Measurements from ENCODE around the gene ZNF444.
"Not testable (repeated sequence)": the region's sequence is repeated elsewhere in the genome, so short reads cannot be mapped to it uniquely, and the experiment has no call there.

The ZNF444 gene

GRCh38 chr19:56140583-56141416, at the start of gene ZNF444:
ZNF444 (plus strand) TSS chr19:56141287; CDS start chr19:56146912, 5,625 bp downstream.
- DNase-seq (ENCODE audit: low spot score): peak; percentile 99

DNA sequence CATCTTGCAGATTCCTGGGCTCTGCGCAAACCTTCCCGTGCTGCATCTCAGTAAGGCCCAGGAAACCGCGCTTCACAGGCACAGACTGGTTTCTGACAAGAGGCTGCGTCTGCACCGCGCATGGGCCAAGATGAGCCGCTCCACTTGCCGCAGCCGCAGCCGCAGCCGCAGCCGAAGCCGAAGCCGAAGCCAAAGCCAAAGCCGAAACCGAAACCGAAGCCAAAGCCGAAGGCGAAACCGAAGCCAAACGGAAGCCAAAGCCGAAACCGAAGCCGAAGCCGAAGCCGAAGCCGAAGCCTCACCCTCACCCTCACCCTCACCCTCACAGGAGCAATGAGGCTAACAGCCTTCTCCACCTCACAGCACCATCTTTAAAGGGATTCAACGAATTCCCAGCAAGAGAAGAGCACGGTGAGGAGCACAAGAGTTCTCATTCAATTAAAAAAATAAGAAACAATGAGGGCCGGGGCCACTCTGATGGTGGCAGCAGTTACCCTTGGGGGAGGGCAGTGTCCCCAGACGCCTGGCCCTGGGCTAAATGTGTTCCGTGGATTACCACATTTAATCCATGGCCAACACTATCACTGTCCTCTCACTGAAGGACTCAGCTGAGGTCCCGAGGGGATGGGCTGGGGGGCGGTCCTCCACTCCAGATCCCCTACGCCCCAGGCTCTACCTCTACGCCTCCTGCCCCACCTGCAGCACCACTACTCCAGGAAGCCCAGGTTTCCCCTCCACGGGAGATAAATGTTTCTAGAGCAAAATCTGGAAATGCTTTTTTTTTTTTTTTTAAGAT, 49.1 kb upstream of the ZNF444 start:
- DNase-seq (ENCODE audit: low spot score): no peak

DNA sequence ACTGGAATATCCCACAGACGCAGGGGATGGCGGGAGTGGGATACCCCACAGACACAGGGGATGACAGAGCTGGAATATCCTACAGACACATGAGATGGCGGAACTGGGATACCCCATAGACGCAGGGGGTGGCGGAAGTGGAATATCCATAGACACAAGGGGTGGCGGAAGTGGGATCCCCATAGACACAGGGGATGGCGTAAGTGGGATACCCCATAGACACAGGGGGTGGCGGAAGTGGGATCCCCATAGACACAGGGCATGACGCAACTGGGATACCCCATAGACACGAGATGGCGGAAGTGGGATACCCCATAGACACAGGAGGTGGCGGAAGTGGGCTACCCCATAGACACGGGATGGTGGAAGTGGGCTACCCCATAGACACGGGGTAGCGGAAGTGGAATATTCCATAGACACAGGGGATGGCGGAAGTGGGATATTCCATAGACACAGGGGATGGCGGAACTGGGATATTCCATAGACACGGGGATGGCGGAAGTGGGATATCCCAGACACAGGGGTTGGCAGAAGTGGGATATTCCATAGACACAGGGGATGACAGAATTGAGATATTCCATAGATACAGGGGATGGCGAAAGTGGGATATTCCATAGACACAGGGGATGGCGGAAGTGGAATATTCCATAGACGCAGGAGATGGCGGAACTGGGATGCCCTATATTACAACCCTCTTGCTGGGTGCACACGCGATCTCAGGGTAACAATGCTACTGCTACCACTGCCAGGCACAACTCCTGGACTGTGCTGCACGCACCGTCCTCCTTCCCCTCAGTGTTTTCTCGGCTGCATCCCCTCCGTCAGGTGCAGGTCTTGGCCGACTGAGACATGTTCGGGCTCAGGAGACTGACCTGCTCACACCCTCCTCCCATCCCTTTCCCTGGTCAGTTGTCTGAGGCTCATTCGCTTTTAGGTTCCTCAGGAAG, 48.1 kb upstream of the ZNF444 start:
- DNase-seq (ENCODE audit: low spot score): no peak

DNA sequence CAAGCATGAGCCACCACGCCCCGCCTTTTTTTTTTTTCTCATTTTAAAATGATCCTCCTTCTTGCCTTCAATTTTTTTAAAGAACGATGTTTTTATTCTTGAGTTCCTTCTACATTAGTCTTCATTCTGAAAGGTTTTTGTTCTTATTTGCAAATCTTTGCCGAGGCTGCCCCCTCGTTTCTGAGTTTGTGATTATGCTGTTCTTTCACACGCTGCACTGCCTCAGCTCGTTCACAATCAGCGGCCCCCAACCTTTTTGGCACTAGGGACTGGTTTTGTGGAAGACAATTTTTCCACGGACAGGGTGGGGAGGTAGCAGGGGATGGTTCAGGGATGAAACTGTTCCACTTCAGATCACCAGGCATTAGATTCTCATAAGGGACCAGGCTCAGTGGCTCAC, 46.6 kb upstream of the ZNF444 start:
- DNase-seq (ENCODE audit: low spot score): no peak

- no peak for DNase-seq (ENCODE audit: low spot score)
These were observed 44.4 kb upstream of the ZNF444 start for GRCh38 chr19:56096665-56097064.

- DNase-seq (ENCODE audit: low spot score): no peak
These were observed 43.8 kb upstream of the ZNF444 start for GRCh38 chr19:56097306-56097705.

- DNase-seq (ENCODE audit: low spot score): no peak
These were observed 43.3 kb upstream of the ZNF444 start for GRCh38 chr19:56097776-56098175.

- DNase-seq (ENCODE audit: low spot score): not testable (repeated sequence)
These were observed 42.9 kb upstream of the ZNF444 start for GRCh38 chr19:56098237-56098636.

GRCh38 chr19:56098731-56099568, 42.1 kb upstream of the ZNF444 start:
- no peak for DNase-seq (ENCODE audit: low spot score)

- no peak for DNase-seq (ENCODE audit: low spot score)
These were observed 41.2 kb upstream of the ZNF444 start for GRCh38 chr19:56099638-56100539.

DNA sequence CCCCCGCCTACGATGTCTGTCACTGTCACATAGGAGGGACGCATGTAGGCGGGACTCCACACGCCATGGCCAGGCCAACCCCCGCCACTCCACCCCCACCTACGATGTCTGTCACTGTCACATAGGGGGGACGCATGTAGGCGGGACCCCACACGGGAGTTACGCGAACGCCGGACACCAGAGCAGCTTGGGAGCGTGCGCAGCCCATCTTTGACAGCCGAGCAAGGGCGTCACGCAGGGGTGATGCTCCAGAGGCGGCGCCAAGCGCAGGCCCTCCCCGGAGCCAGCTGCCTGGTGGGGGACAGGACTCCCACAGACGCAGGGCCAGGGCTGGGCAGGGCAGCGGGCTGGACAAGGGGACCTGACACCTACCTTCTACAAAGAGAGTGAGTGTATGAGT, 40.0 kb upstream of the ZNF444 start:
- no peak for DNase-seq (ENCODE audit: low spot score)

GRCh38 chr19:56101746-56102535, 39.1 kb upstream of the ZNF444 start:
- DNase-seq (ENCODE audit: low spot score): no peak

DNA sequence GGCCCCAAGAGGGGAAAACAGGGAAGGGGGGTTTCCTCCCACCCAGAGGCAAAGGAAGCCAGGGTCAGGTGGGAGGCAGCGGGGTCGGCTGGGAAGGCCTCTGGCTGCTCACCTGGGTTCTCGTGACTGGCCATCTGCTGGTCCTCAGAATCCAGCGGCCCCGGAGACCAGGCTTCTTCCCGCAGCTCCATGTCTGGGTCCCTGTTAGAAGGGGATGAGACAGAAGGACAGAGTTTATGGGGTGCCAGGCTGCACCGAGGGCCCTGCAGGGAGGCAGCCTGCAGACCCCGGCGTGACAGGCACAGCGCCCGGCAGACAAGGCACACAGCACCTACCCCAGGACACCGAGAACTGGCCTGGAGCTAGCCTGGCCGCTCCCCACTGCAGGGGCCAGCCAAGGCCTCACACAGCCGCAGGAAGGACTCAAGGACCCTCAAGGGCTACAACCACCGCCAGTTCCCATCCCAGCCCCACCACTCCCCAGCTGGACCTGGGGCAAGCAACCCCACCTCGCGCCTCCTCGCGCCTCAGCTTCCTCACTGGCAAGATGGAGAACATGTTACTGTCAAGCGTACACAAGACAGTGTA, 38.0 kb upstream of the ZNF444 start:
- DNase-seq (ENCODE audit: low spot score): no peak

DNA sequence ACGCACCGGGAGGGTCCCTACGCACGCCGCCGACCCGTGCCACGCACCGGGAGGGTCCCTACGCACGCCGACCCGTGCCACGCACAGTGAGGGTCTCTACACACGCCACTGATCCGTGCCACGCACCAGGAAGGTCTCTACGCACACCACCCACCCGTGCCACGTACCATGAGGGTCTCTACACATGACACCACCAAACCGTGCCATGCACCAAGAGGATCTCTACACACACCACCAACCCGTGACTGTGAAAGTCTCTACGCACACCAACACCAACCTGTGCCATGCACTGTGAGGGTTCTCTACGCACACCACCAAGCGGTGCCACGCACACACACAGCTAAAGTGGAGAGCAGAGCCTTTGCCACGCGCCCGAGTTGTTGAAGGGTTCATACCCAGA, 36.7 kb upstream of the ZNF444 start:
- no peak for DNase-seq (ENCODE audit: low spot score)

- DNase-seq (ENCODE audit: low spot score): peak; percentile 32
These were observed 35.9 kb upstream of the ZNF444 start for GRCh38 chr19:56105090-56105701.

GRCh38 chr19:56105831-56106396, 35.2 kb upstream of the ZNF444 start:
- not testable (repeated sequence) for DNase-seq (ENCODE audit: low spot score)

DNA sequence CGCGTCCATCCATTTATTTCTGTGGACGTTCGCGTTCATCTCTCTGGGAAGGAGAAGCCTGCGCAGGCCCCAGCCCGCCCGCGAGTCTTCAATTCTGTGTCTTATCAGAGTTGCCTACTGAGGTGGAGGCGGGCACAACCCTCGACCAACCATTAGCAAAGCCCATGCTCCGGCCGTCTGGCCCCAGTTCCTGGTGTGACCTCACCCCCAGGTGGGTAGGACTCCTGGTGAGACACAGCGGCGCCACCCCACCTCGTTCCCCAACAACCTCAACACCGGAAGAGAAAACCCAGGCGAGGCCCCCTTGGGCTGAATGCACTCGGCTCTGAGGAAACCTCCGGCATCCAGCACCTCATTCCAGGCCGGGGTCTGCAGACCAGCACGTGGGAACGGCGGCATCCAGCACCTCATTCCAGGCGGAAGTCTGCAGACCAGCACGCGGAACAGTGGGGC, 34.7 kb upstream of the ZNF444 start:
- no peak for DNase-seq (ENCODE audit: low spot score)

DNA sequence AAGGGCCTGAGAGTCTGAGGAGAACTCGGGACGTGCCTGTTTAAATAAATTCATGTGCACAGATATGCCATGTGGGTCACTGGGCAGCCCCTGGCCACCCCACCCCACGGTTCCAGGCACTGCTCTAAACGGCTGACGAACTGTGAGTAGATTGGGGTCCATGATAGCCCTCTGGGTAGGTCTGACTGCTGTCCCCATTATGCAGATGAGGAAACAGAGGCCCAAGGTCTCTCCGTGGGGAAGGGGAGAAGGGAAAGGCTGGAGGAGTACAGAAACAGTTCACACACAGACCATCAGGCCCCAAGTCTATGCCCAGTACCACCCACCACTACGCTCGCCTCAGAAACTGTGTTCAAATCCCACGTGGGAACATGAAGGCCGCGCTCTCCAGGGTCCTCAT, 34.1 kb upstream of the ZNF444 start:
- no peak for DNase-seq (ENCODE audit: low spot score)

Data from activated CD4-positive, alpha-beta T cell treated with anti-CD3 and anti-CD28 coated beads, Interleukin-2, Interleukin-4, amounts not matched to agents 100 ng/mL and 50 ng/mL, durations not matched to agents 16 hours and 8 hours (primary cell).